ENCODE data around the gene CCR8.
"Not testable (repeated sequence)": the region's sequence is repeated elsewhere in the genome, so short reads cannot be mapped to it uniquely, and the experiment has no call there.

The CCR8 gene

GRCh38 chr3:39313289-39313688 is 16.2 kb upstream of the CCR8 start:
- DNase-seq (ENCODE audit: low read depth in 2 of 2) = no peak

GRCh38 chr3:39315420-39315819 is 14.1 kb upstream of the CCR8 start:
- no peak for DNase-seq (ENCODE audit: low read depth in 2 of 2)

- DNase-seq (ENCODE audit: low read depth in 2 of 2) = no peak
Measured at GRCh38 chr3:39317571-39318169, 11.8 kb upstream of the CCR8 start.

DNA sequence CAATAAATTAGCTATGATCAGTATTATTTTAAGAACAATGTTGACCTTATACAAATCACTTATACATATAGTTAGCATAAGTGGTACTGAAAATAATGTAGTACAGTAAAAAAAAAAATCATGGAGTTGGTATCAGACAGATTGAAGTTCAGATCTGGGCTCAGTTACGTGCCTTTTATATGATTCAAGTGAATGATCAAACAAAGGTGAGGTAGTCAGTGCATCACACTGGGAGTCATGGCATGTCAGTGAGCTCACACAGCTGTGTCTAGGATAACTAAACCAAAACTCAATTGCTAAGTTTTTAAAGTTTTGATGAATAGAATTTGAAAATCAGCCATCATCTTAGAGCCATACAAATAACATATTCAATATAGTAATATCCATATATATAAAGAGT is 11.2 kb upstream of the CCR8 start:
- DNase-seq (ENCODE audit: low read depth in 2 of 2) = no peak

DNA sequence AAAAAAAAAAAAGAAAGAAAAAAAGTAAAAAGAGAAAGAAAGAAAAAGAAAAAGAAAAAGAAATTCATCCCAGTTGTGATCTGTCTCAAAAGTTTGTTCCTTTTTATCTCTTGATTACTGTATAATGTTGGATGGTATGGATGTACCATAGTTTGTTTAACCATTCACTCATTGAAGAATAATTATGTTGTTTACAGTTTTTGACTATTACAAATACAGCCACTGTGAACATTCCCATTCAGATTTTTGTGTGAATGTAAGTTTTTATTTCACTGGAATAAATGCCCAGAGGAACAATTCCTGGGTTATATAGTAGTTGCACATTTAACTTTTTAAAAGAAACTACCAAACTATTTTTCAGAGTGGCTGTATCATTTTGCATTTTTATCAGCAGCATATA is 10.3 kb upstream of the CCR8 start:
- no peak for DNase-seq (ENCODE audit: low read depth in 2 of 2)

DNA sequence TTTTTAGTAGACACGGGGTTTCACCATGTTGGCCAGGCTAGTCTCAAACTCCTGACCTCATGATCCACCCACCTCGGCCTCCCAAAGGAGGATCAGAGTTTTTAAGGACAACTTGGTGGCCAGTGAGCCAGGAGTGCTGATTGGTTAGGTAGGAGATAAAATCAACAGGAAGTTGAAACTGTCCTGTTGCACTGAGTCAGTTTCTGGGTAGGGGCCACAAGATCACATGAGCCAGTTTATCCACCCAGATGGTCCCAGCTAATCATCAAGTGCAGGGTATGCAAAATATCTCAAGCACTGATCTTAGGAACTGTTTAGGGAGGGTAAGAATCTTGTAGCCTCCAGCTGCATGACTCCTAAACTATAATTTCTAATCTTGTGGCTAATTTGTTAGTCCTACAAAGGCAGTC is 7.9 kb upstream of the CCR8 start:
- DNase-seq (ENCODE audit: low read depth in 2 of 2) = not testable (repeated sequence)

DNA sequence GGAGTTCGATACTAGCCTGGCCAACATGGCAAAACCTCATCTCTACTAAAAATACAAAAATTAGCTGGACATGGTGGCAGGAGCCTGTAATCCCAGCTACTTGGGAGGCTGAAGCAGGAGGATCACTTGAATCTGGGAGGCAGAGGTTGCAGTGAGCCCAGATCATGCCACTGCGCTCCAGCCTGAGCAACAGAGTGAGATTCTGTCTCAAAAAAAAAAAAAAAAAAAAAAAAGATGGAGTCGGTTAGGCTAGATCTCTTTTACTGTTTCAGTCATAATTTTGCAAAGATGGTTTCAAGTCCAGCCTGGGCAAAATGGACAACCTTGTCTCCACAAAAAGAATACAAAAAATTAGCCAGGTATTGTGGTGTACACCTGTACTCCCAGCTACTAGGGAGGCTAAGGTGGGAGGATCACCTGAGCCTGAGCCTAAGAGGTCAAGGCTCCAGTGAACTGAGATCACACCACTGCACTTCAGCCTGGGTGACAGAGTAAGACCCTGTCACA is 7.2 kb upstream of the CCR8 start:
- not testable (repeated sequence) for DNase-seq (ENCODE audit: low read depth in 2 of 2)

DNA sequence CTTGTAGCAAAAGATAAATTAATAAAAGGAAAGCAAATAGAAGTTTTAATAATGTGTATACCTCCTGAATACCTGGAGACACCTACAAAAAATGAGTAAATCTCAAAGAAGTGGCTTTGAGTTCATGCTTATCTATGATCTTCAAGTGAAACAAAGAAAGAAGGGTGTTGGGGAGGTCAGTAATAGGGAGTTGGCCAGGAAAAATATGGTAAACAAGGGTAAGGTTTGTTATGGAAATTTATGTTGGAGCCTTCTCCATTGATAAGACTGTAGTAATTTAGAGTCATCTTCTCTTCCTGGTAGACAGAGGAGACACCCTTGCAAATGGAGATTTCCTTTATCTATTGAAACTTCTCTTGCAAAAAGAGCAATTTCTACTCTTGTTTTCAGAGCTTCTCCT is 6.6 kb upstream of the CCR8 start:
- no peak for DNase-seq (ENCODE audit: low read depth in 2 of 2)

GRCh38 chr3:39323494-39323893 is 6.0 kb upstream of the CCR8 start:
- DNase-seq (ENCODE audit: low read depth in 2 of 2) = no peak

- no peak for DNase-seq (ENCODE audit: low read depth in 2 of 2)
Measured at GRCh38 chr3:39325236-39325635, 4.3 kb upstream of the CCR8 start.

DNA sequence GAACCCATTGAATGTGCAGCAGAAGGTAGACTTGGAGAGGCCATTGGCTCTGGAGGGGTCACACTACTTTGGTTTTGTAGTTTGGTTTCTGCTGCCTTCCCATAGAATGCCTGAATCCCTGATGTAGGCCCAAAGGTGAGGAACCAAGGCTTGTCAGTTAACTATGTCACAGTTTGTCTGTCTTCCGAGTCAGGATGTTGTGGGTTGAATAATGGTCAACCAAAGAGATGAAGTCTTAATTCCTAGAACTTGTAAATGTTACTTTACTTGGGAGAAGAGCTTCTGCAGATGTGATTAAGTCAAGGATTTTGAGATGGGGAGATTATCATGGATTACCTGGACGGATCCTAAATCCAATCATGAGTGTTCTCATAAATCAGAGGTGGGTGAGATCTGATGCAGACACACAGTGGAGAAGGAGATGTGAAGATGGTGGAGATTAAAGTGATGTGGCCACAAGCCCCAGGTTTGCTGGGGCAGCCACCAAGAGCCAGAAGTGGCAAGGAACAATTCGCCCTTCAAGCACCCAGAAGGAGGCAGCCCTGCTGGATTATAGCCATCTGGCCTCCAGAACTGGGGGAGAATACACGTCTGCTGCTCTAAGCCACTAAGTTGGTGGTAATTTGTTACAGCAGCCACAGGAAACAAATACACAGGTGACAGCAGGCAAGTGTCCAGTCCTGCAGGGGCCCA is 2.3 kb upstream of the CCR8 start:
- no peak for DNase-seq (ENCODE audit: low read depth in 2 of 2)

DNA sequence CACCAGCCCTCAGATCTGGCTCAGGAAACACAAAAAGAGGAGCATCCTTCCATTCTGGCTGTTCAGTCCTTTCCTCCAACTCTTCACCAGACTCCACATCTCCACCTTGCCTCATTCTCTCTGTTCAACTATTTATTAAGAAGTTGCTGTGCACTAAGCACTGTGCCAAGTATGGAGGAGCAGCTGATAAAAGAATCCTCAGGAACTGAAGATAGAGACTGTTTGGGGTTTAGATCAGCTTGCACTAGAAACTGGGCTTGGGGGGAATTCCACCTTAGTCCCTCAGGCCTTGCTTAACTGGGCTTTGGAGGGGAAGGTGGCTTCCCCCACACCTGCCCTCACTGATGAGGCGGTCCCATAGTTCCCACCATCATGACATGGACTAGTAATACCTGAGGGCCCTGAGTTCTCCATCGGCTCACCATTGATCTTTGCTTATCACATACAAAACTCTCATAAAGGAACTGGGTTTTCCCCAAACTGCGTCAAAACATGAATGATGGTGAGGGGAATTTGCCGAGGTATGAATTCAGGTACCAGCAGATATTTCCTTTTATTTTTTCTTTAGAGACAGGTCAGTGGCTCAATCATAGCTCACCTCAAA is 1.7 kb upstream of the CCR8 start:
- DNase-seq (ENCODE audit: low read depth in 2 of 2) = no peak

DNA sequence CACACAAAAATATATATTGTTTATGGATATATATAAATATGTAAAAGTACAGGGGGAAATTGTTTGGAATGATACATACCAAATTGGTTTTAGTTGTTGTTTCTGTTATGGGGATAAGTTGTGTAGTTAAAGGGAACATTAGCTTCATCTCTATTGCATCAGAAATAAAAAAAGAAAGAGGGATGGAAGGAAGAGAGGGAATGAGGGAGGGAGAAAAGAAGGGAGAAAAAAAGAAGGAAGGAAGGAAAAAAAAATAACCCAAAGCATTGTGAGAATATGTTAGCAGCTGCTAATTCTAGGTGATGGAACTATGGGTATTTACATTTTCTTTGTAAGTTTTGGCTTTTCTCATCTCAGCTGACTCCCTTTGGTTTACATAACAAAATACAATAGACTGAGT is 1.3 kb downstream of the CCR8 start:
- no peak for DNase-seq (ENCODE audit: low read depth in 2 of 2)

- DNase-seq (ENCODE audit: low read depth in 2 of 2) = no peak
Measured at GRCh38 chr3:39332525-39332924, 3.0 kb downstream of the CCR8 start.

GRCh38 chr3:39333607-39334006 is 4.1 kb downstream of the CCR8 start:
- no peak for DNase-seq (ENCODE audit: low read depth in 2 of 2)

DNA sequence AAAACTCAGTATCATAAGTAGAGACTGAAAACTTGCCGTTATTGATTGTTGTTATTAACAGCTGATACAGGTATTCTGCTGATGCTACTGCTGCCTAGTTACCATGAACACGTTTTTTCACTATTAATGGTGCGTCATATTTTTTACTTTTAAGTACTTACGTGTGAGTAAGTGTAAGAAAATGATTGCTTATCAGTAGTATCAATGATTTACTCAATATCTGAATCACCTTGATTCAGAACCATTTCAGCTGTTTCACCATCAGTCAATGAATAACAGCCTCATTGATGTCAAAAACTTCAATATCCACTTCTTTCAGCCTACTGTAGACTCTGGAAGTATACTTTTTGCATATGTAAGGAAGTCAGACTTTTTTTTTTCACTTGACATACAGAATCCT is 4.7 kb downstream of the CCR8 start:
- DNase-seq (ENCODE audit: low read depth in 2 of 2) = no peak

GRCh38 chr3:39338201-39338600 is 8.7 kb downstream of the CCR8 start:
- DNase-seq (ENCODE audit: low read depth in 2 of 2) = no peak

- DNase-seq (ENCODE audit: low read depth in 2 of 2) = no peak
Measured at GRCh38 chr3:39339086-39339485, 9.6 kb downstream of the CCR8 start.

- no peak for DNase-seq (ENCODE audit: low read depth in 2 of 2)
Measured at GRCh38 chr3:39343076-39343717, 13.7 kb downstream of the CCR8 start.

DNA sequence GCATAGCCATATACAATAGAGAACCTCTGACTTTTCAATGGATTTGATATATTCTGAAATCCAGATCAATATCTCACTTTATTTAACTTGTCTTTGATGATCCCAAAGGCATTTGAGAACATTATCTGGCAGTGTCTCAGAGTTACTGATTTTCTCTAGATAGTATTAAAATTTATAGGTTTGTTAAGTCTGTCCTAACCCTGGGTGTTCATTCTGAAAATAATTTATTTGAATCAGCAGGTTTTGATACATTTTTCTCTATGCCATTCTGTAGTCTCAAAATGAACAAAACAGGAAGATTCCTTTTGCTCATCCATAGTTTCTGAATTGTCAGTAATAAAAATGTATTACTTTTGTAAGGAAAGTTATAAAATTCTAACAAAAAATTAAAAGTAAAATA is 14.3 kb downstream of the CCR8 start:
- DNase-seq (ENCODE audit: low read depth in 2 of 2) = no peak

GRCh38 chr3:39344746-39345344 is 15.3 kb downstream of the CCR8 start:
- no peak for DNase-seq (ENCODE audit: low read depth in 2 of 2)

All from activated CD4-positive, alpha-beta T cell treated with anti-CD3 and anti-CD28 coated beads for 24 hours (primary cell).